CD4-positive, alpha-beta T cell treated with Interleukin-17A for 4 hours (primary cell): ENCODE measurements around the gene MRPL4.
A peak's percentile ranks its signal among the peaks of the same experiment; 100 is the strongest.

Experiments
- DNase-seq: peaks from one replicate; pipeline ENCODE4 v3.0.0-alpha.2; 2020; ENCODE audit warnings: mixed read lengths

MRPL4 gene

GRCh38 chr19:10290357-10290875 is 38.4 kb downstream of the MRPL4 start:
- no peak for DNase-seq

GRCh38 chr19:10290876-10291553 is 39.0 kb downstream of the MRPL4 start:
- DNase-seq, result peak; percentile 68

- DNase-seq, result no peak
Observed at GRCh38 chr19:10291554-10292205, 39.7 kb downstream of the MRPL4 start.

- DNase-seq, result peak; percentile 66
Observed at GRCh38 chr19:10292206-10292788, 40.3 kb downstream of the MRPL4 start.

GRCh38 chr19:10292789-10293636 is 41.0 kb downstream of the MRPL4 start:
- DNase-seq, result no peak

GRCh38 chr19:10293637-10294367 is 41.8 kb downstream of the MRPL4 start:
- DNase-seq, result no peak

- DNase-seq, result no peak
Observed at GRCh38 chr19:10294368-10294697, 42.3 kb downstream of the MRPL4 start.

GRCh38 chr19:10295305-10295846 is 43.4 kb downstream of the MRPL4 start:
- DNase-seq, result peak; percentile 83

GRCh38 chr19:10295847-10296591 is 44.0 kb downstream of the MRPL4 start:
- no peak for DNase-seq

- DNase-seq, result no peak
Observed at GRCh38 chr19:10299545-10300458, 47.8 kb downstream of the MRPL4 start.

GRCh38 chr19:10305139-10305806 is 53.3 kb downstream of the MRPL4 start:
- DNase-seq, result no peak

GRCh38 chr19:10306327-10306726 is 54.3 kb downstream of the MRPL4 start:
- no peak for DNase-seq

- DNase-seq, result no peak
Observed at GRCh38 chr19:10309423-10309822, 57.4 kb downstream of the MRPL4 start, which contains the start of gene ZGLP1. TSS of gene ZGLP1 (minus strand) at chr19:10309815.
